Gastroesophageal sphincter (tissue), 4 donors: ENCODE data around the gene ZMYND11. TPM values are rescaled to one million over a fixed set of nuclear protein-coding genes. Genes with fewer than 3 reads are reported as not detected.

Experiments used
- ATAC-seq: fragments of 150-250 bp; one replicate; pipeline ENCODE4 v1.9.1; 2016; ENCODE audit warnings: mild to moderate bottlenecking, moderate library complexity
- H3K27ac ChIP-seq, 4 donors: fragments of 200-600 bp; sonication (generic) in 3 of 4; 1 replicate in 3 of 4; 2 replicates in 1 of 4; pipeline ENCODE4 v1.5.1; 2016 to 2019
- H3K27me3 ChIP-seq: fragments of 200-600 bp; sonication (generic); one replicate; pipeline ENCODE4 v1.5.1; 2019
- H3K36me3 ChIP-seq, 2 donors: fragments of 200-600 bp; sonication (generic); one replicate each; pipeline ENCODE4 v1.5.1; 2019; ENCODE audit warnings: control low read depth in 1 of 2
- H3K4me1 ChIP-seq, 3 donors: fragments of 200-600 bp; sonication (generic); 1 replicate in 2 of 3; 2 replicates in 1 of 3; pipeline ENCODE4 v1.5.1; 2016 to 2019; ENCODE audit warnings: control low read depth in 2 of 3
- H3K4me3 ChIP-seq, 2 donors: fragments of 200-600 bp; sonication (generic); one replicate each; pipeline ENCODE4 v1.5.1; 2019; ENCODE audit warnings: mild to moderate bottlenecking in 1 of 2, moderate library complexity in 1 of 2
- H3K9me3 ChIP-seq, 3 donors: fragments of 200-600 bp; sonication (generic); one replicate each; pipeline ENCODE4 v1.5.1; 2017 to 2019; ENCODE audit warnings: control low read depth in 2 of 3
- CTCF ChIP-seq, 4 experiments: fragments of 200-600 bp in 2 of 4; fragments of 450-650 bp in 2 of 4; sonication (generic) in 1 of 4; IDR thresholded peaks; one replicate each; pipeline ENCODE4 v1.5.1; 2017 to 2019; ENCODE audit warnings: antibody characterized with exemption in 4 of 4, mild to moderate bottlenecking in 2 of 4, moderate library complexity in 2 of 4
- EP300 ChIP-seq: sonication (generic); formaldehyde crosslinking; IDR thresholded peaks from one replicate; pipeline ENCODE4 v1.6.1; 2017; ENCODE audit warnings: antibody characterized with exemption, mild to moderate bottlenecking
- POLR2A ChIP-seq, 2 donors: fragments of 450-650 bp; IDR thresholded peaks; one replicate each; pipeline ENCODE4 v1.6.1; 2017; ENCODE audit warnings: antibody characterized with exemption in 2 of 2, mild to moderate bottlenecking in 2 of 2, moderate library complexity in 1 of 2
- POLR2AphosphoS5 ChIP-seq: sonication (generic); formaldehyde crosslinking; IDR thresholded peaks from one replicate; pipeline ENCODE4 v1.6.1; 2017; ENCODE audit warnings: antibody characterized with exemption
- WGBS, 2 donors: methylation state at CpG; one replicate each; pipeline ENCODE4 v1.1.5; 2018; ENCODE audit warnings: low coverage in 1 of 2; 5-methylcytosine and 5-hydroxymethylcytosine counted together
- total RNA-seq, 4 donors: library from RNA; depleted of rRNA; stranded (reverse); fragments of >200 nt; gene quantifications; one replicate each; pipeline ENCODE4 v1.1.0, GENCODE V29; 2016

The ZMYND11 gene
- total RNA-seq, 4 donors from 2014 or later, result 131 to 176 (median 166) TPM

- WGBS, 2 donors, result 11 to 33% methylated on average over 1 of the region's 1 CpG
- TF ChIP-seq POLR2AphosphoS5 (no peak), CTCF (IDR thresholded peaks at IDR 0.05) (no peak), EP300 (no peak), POLR2A (IDR thresholded peaks at IDR 0.05) (no peak)
- Histone ChIP-seq H3K4me1 (peaks cover 0 to 22% (median 5%) of the 10 kb centered on the region in 3 donors), H3K9me3 (no peaks in the 10 kb centered on the region), H3K4me3 (no peak overlapping the region), H3K27me3 (no peaks in the 10 kb centered on the region), H3K36me3 (peaks cover 0 to 9% of the 10 kb centered on the region in 2 donors), H3K27ac (no peak overlapping the region)
- ATAC-seq, result no peak
These were observed 83.5 kb downstream of the ZMYND11 start for GRCh38 chr10:218798-219197.

- H3K27ac ChIP-seq, result no peak overlapping the region
- ATAC-seq, result no peak
- peaks cover 0 to 9% of the 10 kb centered on the region in 2 donors for H3K36me3 ChIP-seq
- H3K4me3 ChIP-seq, result no peak overlapping the region
- H3K4me1 ChIP-seq, result peaks cover 0 to 22% (median 5%) of the 10 kb centered on the region in 3 donors
- WGBS, 2 donors, result 47 to 64% methylated on average over 2 of the region's 2 CpGs
- TF ChIP-seq CTCF (IDR thresholded peaks at IDR 0.05) (no peak), POLR2AphosphoS5 (no peak), POLR2A (IDR thresholded peaks at IDR 0.05) (no peak), EP300 (no peak)
- no peaks in the 10 kb centered on the region for H3K9me3 ChIP-seq
- H3K27me3 ChIP-seq, result no peaks in the 10 kb centered on the region
These were observed 84.6 kb downstream of the ZMYND11 start for GRCh38 chr10:219731-220472.

GRCh38 chr10:224571-224970, 89.3 kb downstream of the ZMYND11 start:
- 74 to 83% methylated on average over 3 of the region's 3 CpGs for WGBS, 2 donors
- TF ChIP-seq EP300, result no peak
- TF ChIP-seq POLR2A (IDR thresholded peaks at IDR 0.05), result no peak
- no peak for TF ChIP-seq CTCF (IDR thresholded peaks at IDR 0.05)
- no peak for TF ChIP-seq POLR2AphosphoS5
- peaks cover 0 to 7% (median 0%) of the 10 kb centered on the region in 3 donors for H3K4me1 ChIP-seq
- no peaks in the 10 kb centered on the region for H3K9me3 ChIP-seq
- H3K4me3 ChIP-seq, result no peak overlapping the region
- ATAC-seq, result no peak
- no peaks in the 10 kb centered on the region for H3K36me3 ChIP-seq
- H3K27me3 ChIP-seq, result no peaks in the 10 kb centered on the region
- H3K27ac ChIP-seq, result no peak overlapping the region

GRCh38 chr10:226018-226417, 90.8 kb downstream of the ZMYND11 start:
- Histone ChIP-seq H3K27me3 (no peaks in the 10 kb centered on the region), H3K4me3 (no peak overlapping the region), H3K4me1 (no peaks in the 10 kb centered on the region), H3K36me3 (no peaks in the 10 kb centered on the region), H3K27ac (no peak overlapping the region), H3K9me3 (no peaks in the 10 kb centered on the region)
- ATAC-seq, result no peak
- 96% methylated on average over 2 of the region's 2 CpGs; no CpG with 5 or more reads in 1 of the 2 donors for WGBS, 2 donors
- TF ChIP-seq EP300 (no peak), POLR2AphosphoS5 (no peak), CTCF (IDR thresholded peaks at IDR 0.05) (no peak), POLR2A (IDR thresholded peaks at IDR 0.05) (no peak)

- TF ChIP-seq CTCF (IDR thresholded peaks at IDR 0.05) (no peak), POLR2A (IDR thresholded peaks at IDR 0.05) (no peak), POLR2AphosphoS5 (no peak), EP300 (no peak)
- WGBS, 2 donors, result 54 to 55% methylated on average over 2 of the region's 2 CpGs
- ATAC-seq, result no peak
- Histone ChIP-seq H3K27ac (no peak overlapping the region), H3K9me3 (no peaks in the 10 kb centered on the region), H3K36me3 (no peaks in the 10 kb centered on the region), H3K4me1 (no peaks in the 10 kb centered on the region), H3K4me3 (no peak overlapping the region), H3K27me3 (no peaks in the 10 kb centered on the region)
These were observed 91.8 kb downstream of the ZMYND11 start for GRCh38 chr10:227014-227413.
